ENCODE data around the gene SERBP1.

DNA sequence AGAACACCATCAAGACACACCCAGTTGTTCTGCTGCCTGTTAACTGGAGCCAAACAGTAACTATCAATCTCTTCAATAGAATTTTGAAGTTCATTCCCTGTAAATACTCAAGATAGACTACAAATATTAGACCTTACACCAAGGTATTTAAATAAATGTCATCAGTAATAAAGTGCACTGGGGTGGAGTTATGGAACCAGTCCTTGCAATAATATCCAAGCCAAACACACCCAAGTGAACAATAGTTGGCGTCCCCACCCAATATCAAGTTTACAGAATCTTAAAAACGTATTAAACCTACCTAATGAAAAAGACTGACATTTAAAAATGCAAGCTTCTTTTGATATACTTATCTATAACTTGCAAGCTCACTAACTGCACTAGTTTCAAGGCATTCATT, 2.7 kb downstream of the SERBP1 start:
- TF ChIP-seq, protein P1, sequence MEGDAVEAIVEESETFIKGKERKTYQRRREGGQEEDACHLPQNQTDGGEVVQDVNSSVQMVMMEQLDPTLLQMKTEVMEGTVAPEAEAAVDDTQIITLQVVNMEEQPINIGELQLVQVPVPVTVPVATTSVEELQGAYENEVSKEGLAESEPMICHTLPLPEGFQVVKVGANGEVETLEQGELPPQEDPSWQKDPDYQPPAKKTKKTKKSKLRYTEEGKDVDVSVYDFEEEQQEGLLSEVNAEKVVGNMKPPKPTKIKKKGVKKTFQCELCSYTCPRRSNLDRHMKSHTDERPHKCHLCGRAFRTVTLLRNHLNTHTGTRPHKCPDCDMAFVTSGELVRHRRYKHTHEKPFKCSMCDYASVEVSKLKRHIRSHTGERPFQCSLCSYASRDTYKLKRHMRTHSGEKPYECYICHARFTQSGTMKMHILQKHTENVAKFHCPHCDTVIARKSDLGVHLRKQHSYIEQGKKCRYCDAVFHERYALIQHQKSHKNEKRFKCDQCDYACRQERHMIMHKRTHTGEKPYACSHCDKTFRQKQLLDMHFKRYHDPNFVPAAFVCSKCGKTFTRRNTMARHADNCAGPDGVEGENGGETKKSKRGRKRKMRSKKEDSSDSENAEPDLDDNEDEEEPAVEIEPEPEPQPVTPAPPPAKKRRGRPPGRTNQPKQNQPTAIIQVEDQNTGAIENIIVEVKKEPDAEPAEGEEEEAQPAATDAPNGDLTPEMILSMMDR (IDR thresholded peaks at IDR 0.05; ENCODE audit: insufficient read depth, low read depth, low read length), result no peak
- TF ChIP-seq EZH2 (IDR thresholded peaks at IDR 0.05; ENCODE audit: insufficient read depth, low read length), result no peak

Measured in astrocyte (in vitro differentiated cells and primary cell).